Measurements from ENCODE around the gene CMSS1.

CMSS1 gene

GRCh38 chr3:100114413-100115030, 296.9 kb downstream of the CMSS1 start, which contains the start of gene FILIP1L:
Gene FILIP1L (minus strand): TSS chr3:100114501.
- no peak for FAIRE-seq

GRCh38 chr3:100117093-100117492, 299.4 kb downstream of the CMSS1 start:
- no peak for FAIRE-seq

GRCh38 chr3:100120012-100120411, 302.4 kb downstream of the CMSS1 start:
- no peak for FAIRE-seq

GRCh38 chr3:100120693-100121092, 303.0 kb downstream of the CMSS1 start:
- no peak for FAIRE-seq

GRCh38 chr3:100122321-100122720, 304.7 kb downstream of the CMSS1 start:
- FAIRE-seq = no peak

- no peak for FAIRE-seq
Measured at GRCh38 chr3:100123112-100123511, 305.4 kb downstream of the CMSS1 start.

- no peak for FAIRE-seq
Measured at GRCh38 chr3:100124201-100124761, 306.6 kb downstream of the CMSS1 start.

GRCh38 chr3:100125161-100125938, 307.7 kb downstream of the CMSS1 start:
- FAIRE-seq = no peak

GRCh38 chr3:100127792-100128191, 310.1 kb downstream of the CMSS1 start:
- FAIRE-seq = no peak

- FAIRE-seq = no peak
Measured at GRCh38 chr3:100128565-100128964, 310.9 kb downstream of the CMSS1 start.

GRCh38 chr3:100129941-100130340, 312.3 kb downstream of the CMSS1 start:
- no peak for FAIRE-seq

GRCh38 chr3:100131241-100131640, 313.6 kb downstream of the CMSS1 start:
- no peak for FAIRE-seq

GRCh38 chr3:100136921-100137320, 319.3 kb downstream of the CMSS1 start:
- FAIRE-seq = no peak

GRCh38 chr3:100140976-100141375, 323.3 kb downstream of the CMSS1 start:
- no peak for FAIRE-seq

- no peak for FAIRE-seq
Measured at GRCh38 chr3:100141586-100141985, 323.9 kb downstream of the CMSS1 start.

- FAIRE-seq = no peak
Measured at GRCh38 chr3:100144255-100144866, 326.7 kb downstream of the CMSS1 start.

- no peak for FAIRE-seq
Measured at GRCh38 chr3:100149130-100149529, 331.5 kb downstream of the CMSS1 start.

GRCh38 chr3:100149713-100150415, 332.2 kb downstream of the CMSS1 start:
- no peak for FAIRE-seq

GRCh38 chr3:100150473-100150872, 332.8 kb downstream of the CMSS1 start:
- FAIRE-seq = no peak

- FAIRE-seq = no peak
Measured at GRCh38 chr3:100151024-100151707, 333.5 kb downstream of the CMSS1 start.

- no peak for FAIRE-seq
Measured at GRCh38 chr3:100154171-100154570, 336.5 kb downstream of the CMSS1 start.

GRCh38 chr3:100155128-100155527, 337.5 kb downstream of the CMSS1 start:
- FAIRE-seq = no peak

All from islet of Langerhans (tissue), 1 donor.